ENCODE measurements around the gene CENPVL3. TPM values are rescaled to one million over a fixed set of nuclear protein-coding genes. Genes with fewer than 3 reads are reported as not detected.
"Not testable (repeated sequence)": the region's sequence is repeated elsewhere in the genome, so short reads cannot be mapped to it uniquely, and the experiment has no call there.

The CENPVL3 gene
- total and polyA plus RNA-seq, 4 donors = 0.14 TPM; not detected in 3

GRCh38 chrX:51641421-51642021, 22.8 kb upstream of the CENPVL3 start:
- Histone ChIP-seq H3K9me3 (ENCODE audit: control insufficient read depth in 4 of 4, low read length in 3 of 4) (no peaks in the 10 kb centered on the region), H3K36me3 (ENCODE audit: control insufficient read depth in 4 of 4, insufficient read depth in 3 of 4, low read depth in 1 of 4, low read length in 3 of 4) (no peaks in the 10 kb centered on the region), H3K27me3 (ENCODE audit: control insufficient read depth in 4 of 4, insufficient read depth in 4 of 4, low read length in 3 of 4) (no peaks in the 10 kb centered on the region), H3K27ac (ENCODE audit: low read depth in 1 of 2, low read length in 2 of 2) (no peak overlapping the region), H3K9ac (ENCODE audit: low read depth in 1 of 2, low read length in 2 of 2) (no peak overlapping the region), H3K4me1 (ENCODE audit: control insufficient read depth in 4 of 4, insufficient read depth in 4 of 4, low read length in 3 of 4) (no peaks in the 10 kb centered on the region), H3K4me3 (ENCODE audit: low read depth in 1 of 3, low read length in 3 of 3) (no peak overlapping the region)
- DNase-seq (ENCODE audit: low spot score) = no peak
- 37% methylated on average over 19 of the region's 19 CpGs for WGBS
- TF ChIP-seq HNF4A (conservative IDR thresholded peaks at IDR 0.05) (no peak), TAF1 (conservative IDR thresholded peaks at IDR 0.05) (no peak), RAD21 (IDR thresholded peaks at IDR 0.05) (peak; percentile 64 to 67), MAX (IDR thresholded peaks at IDR 0.05) (no peak), NR2F2 (IDR thresholded peaks at IDR 0.05) (no peak), CTCF (IDR thresholded peaks at IDR 0.05; ENCODE audit: low read depth, low read length, missing input control) (peak; percentile 27), SP1 (IDR thresholded peaks at IDR 0.05) (no peak), YY1 (IDR thresholded peaks at IDR 0.05) (no peak), FOXA2 (IDR thresholded peaks at IDR 0.05) (no peak), HNF4G (IDR thresholded peaks at IDR 0.05) (no peak), EGR1 (IDR thresholded peaks at IDR 0.05; ENCODE audit: low read depth in 2 of 2) (no peak), ZBTB33 (IDR thresholded peaks at IDR 0.05) (no peak)

- not testable (repeated sequence) for H3K27ac ChIP-seq (ENCODE audit: low read depth in 1 of 2, low read length in 2 of 2); H3K9ac ChIP-seq (ENCODE audit: low read depth in 1 of 2, low read length in 2 of 2); H3K4me3 ChIP-seq (ENCODE audit: low read depth in 1 of 3, low read length in 3 of 3); H3K36me3 ChIP-seq (ENCODE audit: control insufficient read depth in 4 of 4, insufficient read depth in 3 of 4, low read depth in 1 of 4, low read length in 3 of 4); H3K27me3 ChIP-seq (ENCODE audit: control insufficient read depth in 4 of 4, insufficient read depth in 4 of 4, low read length in 3 of 4); H3K4me1 ChIP-seq (ENCODE audit: control insufficient read depth in 4 of 4, insufficient read depth in 4 of 4, low read length in 3 of 4); H3K9me3 ChIP-seq (ENCODE audit: control insufficient read depth in 4 of 4, low read length in 3 of 4); DNase-seq (ENCODE audit: low spot score)
- WGBS = 82% methylated on average over 7 of the region's 7 CpGs
Measured at GRCh38 chrX:51636511-51636910, 17.8 kb upstream of the CENPVL3 start.

- Histone ChIP-seq H3K9me3 (ENCODE audit: control insufficient read depth in 4 of 4, low read length in 3 of 4) (no peaks in the 10 kb centered on the region), H3K4me1 (ENCODE audit: control insufficient read depth in 4 of 4, insufficient read depth in 4 of 4, low read length in 3 of 4) (no peaks in the 10 kb centered on the region), H3K4me3 (ENCODE audit: low read depth in 1 of 3, low read length in 3 of 3) (no peak overlapping the region), H3K27me3 (ENCODE audit: control insufficient read depth in 4 of 4, insufficient read depth in 4 of 4, low read length in 3 of 4) (peaks cover 0 to 11% (median 0%) of the 10 kb centered on the region in 4 donors), H3K27ac (ENCODE audit: low read depth in 1 of 2, low read length in 2 of 2) (no peak overlapping the region), H3K36me3 (ENCODE audit: control insufficient read depth in 4 of 4, insufficient read depth in 3 of 4, low read depth in 1 of 4, low read length in 3 of 4) (no peaks in the 10 kb centered on the region), H3K9ac (ENCODE audit: low read depth in 1 of 2, low read length in 2 of 2) (no peak overlapping the region)
- TF ChIP-seq MAX (IDR thresholded peaks at IDR 0.05) (no peak), GABPA (IDR thresholded peaks at IDR 0.05 in 1 of 2, conservative IDR thresholded peaks at IDR 0.05 in 1 of 2) (no peak), RAD21 (IDR thresholded peaks at IDR 0.05) (peak; percentile 72 to 79), SP1 (IDR thresholded peaks at IDR 0.05) (no peak), EGR1 (IDR thresholded peaks at IDR 0.05; ENCODE audit: low read depth in 2 of 2) (no peak), ATF3 (IDR thresholded peaks at IDR 0.05) (no peak), CTCF (IDR thresholded peaks at IDR 0.05; ENCODE audit: low read depth, low read length, missing input control) (peak; percentile 46)
- DNase-seq (ENCODE audit: low spot score) = no peak
- 12% methylated on average over 7 of the region's 7 CpGs for WGBS
Measured at GRCh38 chrX:51614353-51615012, 4.2 kb downstream of the CENPVL3 start.

All from liver (tissue), 9 donors.